CD1c-positive myeloid dendritic cell (primary cell): ENCODE results near the gene CUX1.
A peak's percentile ranks its signal among the peaks of the same experiment; 100 is the strongest.

Source experiments
- DNase-seq: peaks from one replicate; pipeline ENCODE4 v3.0.0-alpha.2; 2016; ENCODE audit errors: extremely low spot score

The CUX1 gene

DNA sequence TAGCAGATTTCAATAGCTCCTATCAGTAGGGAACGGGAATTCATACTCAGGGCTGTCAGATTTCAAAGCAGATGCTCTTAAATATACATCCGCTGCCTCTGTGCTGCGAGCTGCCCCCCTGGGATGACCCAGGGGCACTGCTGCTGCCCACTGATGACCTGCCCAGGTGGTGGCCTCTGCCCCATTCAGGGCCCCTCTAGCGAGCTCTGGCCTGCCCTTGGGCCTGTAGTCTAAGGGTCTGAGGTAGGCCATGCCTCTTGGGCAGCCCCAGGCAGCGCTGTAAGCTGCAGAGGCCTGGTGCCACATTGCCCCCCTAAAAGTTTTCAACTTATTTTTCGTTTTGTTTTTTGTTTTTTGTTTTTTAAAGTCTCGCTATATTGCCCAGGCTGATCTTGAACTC lies 418.7 kb downstream of the CUX1 start:
- no peak for DNase-seq

GRCh38 chr7:102236592-102237287 lies 419.3 kb downstream of the CUX1 start:
- DNase-seq, result peak; percentile 56

- DNase-seq, result no peak
Observed at GRCh38 chr7:102239206-102239820, 421.9 kb downstream of the CUX1 start.

DNA sequence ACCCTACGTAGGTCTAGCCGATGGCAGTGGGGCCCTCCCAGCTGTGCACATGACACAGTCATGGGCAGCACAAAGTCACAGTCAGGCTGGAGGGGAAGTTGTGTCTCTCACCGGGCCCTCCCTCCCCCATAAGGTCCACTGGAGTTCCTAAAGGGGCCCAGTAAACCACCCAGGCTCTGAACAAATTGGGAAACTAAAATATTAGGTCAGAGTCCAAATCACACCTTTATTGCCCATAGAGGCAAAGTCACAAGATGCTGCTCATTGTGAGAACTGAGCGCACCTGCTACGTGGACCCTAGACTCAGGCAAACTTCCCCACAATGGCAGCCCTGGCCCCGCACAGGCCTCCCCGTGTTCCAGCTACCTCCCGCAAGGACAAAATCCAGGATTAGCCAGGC lies 424.0 kb downstream of the CUX1 start:
- no peak for DNase-seq

DNA sequence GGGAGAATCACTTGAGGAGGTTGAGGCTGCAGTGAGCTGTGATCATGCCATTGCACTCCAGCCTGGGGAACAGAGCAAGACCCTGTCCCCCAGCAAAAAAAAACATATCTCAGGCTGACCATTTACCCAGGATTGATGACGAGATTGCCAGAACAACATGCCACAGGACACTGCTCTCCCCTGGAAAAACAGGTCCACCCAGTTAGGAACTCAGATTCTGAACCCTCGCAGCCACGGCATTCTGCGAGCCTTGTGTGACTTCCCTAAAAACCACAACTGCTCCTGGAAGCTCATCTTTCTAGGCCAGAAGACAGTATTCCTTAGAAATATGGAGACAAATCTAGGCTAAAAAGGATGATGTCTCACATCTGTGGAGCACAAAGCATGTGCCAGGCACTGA lies 427.2 kb downstream of the CUX1 start:
- no peak for DNase-seq

- no peak for DNase-seq
Observed at GRCh38 chr7:102248081-102248455, 430.6 kb downstream of the CUX1 start.

DNA sequence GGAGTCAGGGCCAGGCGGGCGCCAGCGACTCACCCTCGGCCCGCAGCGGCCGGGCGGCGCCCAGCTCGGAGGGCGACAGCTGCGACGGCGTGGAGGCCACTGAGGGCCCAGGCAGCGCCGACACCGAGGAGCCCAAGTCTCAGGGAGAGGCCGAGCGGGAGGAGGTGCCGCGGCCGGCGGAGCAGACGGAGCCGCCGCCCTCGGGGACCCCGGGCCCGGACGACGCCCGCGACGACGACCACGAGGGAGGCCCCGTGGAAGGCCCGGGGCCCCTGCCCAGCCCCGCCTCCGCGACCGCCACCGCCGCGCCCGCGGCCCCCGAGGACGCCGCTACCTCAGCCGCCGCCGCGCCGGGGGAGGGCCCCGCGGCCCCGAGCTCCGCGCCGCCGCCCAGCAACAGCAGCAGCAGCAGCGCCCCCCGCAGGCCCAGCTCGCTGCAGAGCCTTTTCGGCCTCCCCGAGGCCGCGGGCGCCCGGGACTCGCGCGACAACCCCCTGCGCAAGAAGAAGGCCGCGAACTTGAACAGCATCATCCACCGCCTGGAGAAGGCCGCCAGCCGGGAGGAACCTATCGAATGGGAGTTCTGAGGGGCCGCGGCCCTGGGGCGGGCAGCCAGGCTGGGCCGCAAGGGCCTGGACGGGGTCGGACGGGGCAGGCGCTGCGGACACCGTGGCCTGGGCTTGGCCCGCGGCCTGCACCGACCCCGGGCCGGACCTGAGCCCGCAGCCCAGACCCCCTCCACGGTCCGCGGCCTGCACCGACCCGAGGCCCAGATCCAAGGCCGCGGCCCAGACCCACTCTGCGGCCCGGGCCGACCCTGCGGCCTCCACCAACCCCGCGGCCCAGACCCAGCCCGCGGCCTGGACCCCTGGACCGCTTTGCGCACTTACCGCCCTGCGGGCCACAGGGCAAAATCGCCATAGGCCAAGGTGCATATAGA lies 431.3 kb downstream of the CUX1 start:
- no peak for DNase-seq

DNA sequence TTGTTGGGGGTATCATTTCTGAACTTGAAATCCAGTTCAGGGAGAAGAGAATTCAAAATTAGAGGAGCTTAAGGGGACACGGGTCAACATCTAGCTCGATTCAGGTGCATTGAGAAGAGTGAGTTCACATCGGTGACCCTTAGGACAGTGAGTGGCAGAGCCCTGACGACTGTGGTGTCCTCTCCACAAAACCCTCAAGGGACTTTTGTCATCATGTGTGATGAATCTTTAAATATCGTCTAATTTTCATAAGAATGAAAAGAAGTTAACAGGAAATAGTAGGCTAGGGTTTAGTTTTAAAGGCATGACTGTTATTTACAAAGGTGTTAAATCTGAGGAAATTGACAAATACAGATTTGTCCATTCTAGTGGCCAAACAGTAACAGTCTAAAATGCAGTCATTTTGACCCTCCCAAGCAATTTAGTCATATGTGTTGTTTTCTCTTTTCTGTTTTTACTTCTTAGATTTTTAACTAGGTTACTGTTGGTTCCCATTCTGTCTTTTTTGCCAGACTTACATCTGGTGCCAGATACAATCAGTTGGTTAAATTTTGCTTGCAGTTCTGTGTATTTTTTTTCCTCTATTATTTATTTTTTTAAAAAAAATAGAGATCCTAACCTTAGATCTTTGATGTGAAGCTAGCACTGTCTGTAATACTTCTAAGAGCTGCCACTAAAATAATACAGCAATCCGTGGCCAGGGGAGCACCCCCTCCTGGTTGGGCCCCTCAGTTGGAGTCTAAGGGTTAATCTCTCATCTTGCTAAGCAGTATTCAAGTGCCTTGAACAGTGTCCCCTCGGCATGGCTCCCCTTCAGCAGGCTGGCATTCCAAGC lies 434.3 kb downstream of the CUX1 start:
- no peak for DNase-seq

DNA sequence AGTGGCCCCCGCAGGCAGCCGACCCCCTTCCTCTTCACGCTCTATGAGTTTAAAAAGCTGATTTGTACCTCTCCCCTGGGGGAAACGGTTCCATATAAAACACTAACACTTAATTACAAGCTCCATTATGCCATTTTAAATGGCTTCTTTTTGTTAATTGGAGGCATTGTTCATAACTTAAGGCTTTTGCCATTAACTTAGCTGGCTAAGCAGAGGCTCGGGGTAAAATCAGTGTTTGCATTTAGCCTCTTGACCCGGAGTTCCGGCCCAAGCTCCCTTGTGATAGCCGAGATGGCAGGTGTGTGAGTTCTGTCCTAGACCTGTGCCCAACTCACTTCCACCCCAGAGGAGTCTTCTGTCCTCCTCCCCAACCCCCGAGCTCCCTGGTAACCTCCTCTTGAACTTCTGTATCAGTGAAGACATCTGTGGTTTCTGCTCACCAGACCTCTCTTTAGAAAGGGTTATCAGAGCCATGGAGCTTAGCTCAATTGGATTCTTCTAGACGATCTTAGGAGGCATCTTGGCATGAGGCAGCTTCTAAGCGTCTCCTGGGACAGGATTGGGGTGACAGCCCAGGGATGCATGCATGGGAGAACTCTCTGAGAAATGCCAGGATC lies 435.0 kb downstream of the CUX1 start:
- DNase-seq, result no peak

DNA sequence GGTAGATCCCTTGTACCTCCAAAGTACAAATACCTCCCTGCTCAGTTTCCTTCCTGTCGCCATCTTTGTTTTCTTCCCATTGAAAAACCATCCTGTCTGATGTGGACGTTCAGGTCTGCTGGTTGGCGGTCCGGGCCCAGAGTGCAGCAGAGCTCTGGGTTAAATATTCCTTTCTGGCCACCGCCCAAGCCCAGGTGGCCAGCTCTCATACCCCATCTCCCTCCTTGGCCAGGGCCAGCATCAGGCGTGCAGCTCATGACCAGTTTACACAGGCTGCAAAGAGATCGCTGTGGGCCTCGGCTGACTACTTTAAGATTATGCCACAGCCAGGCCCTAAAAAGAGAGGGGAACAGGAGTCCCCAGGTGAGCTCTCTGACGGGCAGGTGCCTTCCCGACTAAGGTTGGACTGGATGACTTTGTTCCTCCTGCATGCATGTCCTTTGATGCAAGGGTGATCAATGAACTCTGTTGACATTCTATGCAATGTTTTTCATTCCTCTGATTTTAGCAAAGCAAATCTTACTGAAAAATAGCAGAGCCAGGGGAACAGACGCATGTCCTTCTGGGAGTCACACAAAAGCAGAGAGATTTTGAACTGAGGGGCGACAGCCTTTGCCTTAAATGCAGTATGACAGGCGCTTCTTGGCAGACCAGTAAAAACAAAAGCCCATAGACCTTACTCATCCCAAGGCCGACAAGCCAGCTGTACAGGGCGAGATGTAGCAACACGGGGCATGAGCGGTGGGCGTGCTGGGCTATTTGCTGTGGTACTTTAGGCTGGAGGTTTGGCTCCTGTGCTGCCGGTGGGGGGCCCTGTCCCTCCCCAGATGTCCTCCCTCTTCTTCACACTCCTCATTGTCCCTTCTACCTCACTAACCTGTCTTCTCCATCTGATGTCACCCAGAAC lies 435.9 kb downstream of the CUX1 start:
- no peak for DNase-seq

- no peak for DNase-seq
Observed at GRCh38 chr7:102253973-102254370, 436.5 kb downstream of the CUX1 start.

GRCh38 chr7:102254521-102254920 lies 437.1 kb downstream of the CUX1 start:
- no peak for DNase-seq

DNA sequence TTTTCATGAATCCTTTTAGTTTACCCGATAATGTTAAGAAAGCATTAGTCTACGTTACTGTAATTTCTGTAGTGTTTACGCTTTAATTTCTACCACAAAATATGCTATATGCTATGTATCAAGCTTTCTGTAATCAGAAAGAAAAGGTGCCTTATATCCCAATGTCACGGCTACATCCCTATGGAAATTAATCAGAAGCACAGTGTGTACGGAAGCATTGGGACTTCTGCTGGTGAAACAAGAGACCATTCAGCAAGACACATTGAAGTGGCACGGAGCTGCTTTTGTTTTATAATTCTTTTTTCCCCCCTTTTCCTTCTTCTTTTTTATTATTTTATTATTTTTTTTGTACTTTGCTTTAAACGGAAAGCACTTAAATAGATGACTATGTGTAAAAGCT lies 438.1 kb downstream of the CUX1 start:
- DNase-seq, result no peak

- DNase-seq, result no peak
Observed at GRCh38 chr7:102255916-102256315, 438.5 kb downstream of the CUX1 start.

GRCh38 chr7:102258073-102258748 lies 440.8 kb downstream of the CUX1 start:
- DNase-seq, result no peak

- no peak for DNase-seq
Observed at GRCh38 chr7:102258749-102259107, 441.3 kb downstream of the CUX1 start.

DNA sequence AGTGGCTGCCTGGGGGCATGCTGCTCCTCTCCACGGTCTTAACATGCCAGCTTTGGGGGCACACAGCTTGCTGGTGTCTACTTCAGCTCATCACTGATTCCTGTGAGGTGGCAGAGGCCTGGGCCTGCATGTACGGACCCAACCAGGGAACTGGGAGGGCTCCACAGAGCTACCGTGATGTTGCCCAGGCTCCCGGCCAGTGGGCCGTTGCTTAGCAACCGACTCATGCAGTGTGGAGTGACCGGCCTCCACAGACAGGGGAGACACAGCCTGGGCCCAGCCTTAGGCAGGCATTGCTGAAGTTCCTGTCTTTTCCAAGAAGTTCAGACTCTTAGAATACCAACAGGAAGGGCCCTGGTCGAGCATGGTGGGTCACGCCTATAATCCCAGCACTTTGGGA lies 443.4 kb downstream of the CUX1 start:
- DNase-seq, result no peak

GRCh38 chr7:102261451-102261850 lies 444.0 kb downstream of the CUX1 start:
- no peak for DNase-seq

DNA sequence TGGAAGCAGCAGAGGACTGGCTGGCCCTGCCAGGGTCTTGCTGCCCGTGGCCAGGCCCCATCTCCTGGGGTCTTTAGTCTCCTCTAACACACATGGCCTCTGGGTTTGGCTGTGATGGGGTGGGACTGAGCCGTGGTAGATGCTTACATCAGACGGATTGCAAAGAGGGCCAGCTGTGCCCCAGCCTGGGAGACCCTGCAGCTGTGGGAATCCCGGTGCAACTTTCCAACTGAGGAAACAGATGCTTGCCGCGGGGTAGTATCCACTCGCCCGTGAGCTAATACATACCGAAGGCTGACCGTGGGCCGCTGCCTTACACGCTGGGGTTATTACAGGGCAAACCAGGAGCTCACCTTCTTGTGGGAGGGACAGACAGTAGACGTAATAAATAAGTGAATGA lies 445.1 kb downstream of the CUX1 start:
- no peak for DNase-seq

- DNase-seq, result peak; percentile 78
Observed at GRCh38 chr7:102264367-102264891, 447.0 kb downstream of the CUX1 start.
